HG03520 (cell line): Measurements from ENCODE around the gene ACTR1B.
A peak's percentile ranks its signal among the peaks of the same experiment; 100 is the strongest.
"Not testable (repeated sequence)": the region's sequence is repeated elsewhere in the genome, so short reads cannot be mapped to it uniquely, and the experiment has no call there.

Experiments
- ATAC-seq: cut with Tn5 transposase; IDR thresholded peaks from one replicate; pipeline ENCODE4 v1.9.1; 2021; ENCODE audit warnings: mild to moderate bottlenecking, moderate library complexity; ENCODE audit not compliant: unreplicated experiment

Gene ACTR1B

DNA sequence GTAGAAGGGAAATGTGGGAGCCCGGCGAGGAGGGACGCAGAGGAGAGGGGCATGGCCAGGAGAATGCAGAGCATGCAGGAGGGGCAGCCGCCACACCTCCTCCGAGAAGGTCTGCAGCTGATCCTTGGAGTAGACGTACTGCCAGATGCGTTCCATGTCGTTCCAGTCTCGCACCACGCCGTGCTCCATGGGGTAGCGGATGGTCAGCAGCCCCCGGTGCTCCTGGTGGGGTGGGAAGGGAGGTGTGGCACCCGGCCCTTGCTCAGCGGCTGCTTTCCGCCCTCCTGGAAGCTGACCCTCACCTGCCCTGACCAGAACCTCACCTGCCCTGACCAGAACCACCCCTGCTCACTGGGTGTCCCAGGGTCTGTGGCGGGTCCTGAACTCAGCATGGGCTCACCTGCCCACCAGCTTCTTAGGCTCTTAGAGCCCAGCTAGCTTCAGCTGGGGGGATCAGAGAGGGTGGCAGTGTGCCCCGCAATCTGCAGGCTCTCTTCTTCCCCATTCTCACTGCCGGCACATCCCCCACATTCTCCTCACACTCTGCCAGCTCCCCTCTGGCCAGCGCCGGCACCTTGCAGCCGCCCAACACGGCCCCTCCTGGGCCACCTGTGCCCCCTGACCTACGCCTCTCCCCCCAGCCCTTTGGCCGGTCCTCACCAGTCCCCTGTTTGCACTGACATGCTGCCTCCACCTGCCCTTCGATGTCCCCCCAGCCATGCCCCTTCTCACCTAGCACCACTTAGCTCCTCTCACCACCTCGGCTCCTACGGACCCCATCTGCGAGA lies 4.4 kb downstream of the ACTR1B start:
- no peak for ATAC-seq

DNA sequence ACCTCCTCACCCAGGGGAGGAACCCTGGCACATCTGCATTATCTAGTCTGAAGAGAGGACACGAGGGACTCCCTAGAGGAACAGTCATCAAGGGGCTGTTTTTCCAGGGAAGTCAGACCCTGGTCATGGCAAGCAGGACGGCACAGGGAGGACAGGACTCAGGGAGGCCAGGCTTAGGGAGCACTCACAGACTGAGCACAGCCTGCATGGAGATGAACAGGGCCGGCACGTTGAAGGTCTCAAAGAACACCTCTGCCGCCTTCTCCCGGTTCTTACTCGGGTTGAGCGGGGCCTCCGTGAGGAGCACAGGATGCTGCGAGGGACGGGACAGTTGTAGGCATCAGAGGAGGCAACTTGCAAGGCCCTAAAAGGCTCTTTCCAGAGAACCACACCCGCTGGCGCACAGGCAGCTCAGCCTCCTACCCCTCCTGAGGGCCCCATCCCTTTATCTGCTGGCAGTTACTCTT lies 5.1 kb downstream of the ACTR1B start:
- no peak for ATAC-seq

- ATAC-seq, result no peak
Observed at GRCh38 chr2:97657986-97658690, 5.7 kb downstream of the ACTR1B start.

DNA sequence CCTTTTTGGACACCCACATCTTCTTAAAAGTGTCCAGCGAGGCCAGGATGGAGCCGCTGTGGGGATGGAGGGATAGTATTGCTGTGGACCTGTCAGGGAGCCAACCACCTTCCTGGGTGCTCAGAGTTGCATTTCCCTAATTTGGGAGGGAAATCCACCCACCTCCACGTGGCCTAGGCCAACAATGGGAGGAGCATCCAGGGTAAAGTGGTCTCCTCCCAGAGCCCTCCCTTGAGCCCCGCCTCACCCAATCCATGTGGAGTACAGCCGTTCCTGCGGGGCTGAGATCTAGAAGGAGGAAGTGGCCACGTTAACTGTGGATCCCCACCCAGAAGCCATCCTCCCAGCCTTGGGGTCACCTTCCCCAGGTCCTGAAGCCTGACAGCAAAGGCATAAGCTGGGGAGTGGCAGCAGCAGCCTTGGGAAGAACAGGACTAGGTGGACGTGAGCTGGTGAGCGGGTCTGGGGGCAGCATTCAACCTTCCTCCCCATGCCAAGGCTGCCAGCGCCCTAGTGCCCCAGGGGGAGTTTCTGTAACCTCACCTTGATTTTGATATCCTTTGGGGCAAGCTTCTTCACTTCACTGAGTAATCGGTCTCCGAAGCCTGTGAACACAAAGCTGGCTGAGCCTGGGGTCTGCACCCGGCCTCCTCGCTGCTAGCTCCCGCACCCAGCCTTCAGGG lies 6.8 kb downstream of the ACTR1B start:
- no peak for ATAC-seq

- ATAC-seq, result no peak
Observed at GRCh38 chr2:97656129-97656755, 7.6 kb downstream of the ACTR1B start.

DNA sequence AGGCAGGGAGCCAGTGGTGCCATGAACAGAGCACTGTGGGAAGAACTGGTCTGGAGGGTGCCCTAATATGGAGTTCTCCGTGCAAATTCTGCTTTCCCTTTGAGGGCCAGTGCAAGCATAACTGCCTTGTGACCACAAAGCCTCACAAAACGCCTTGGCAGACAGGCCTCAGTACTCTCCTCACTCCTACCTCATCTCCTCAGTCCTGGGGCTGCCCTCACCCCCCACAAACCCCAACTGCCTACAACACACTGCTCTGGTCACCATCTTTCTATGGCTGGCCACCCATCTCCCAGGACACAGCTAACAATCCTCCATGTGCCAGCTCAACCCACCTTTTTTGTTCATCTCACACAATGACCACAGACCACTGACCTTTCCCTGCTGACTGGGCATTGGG lies 9.1 kb downstream of the ACTR1B start:
- no peak for ATAC-seq

DNA sequence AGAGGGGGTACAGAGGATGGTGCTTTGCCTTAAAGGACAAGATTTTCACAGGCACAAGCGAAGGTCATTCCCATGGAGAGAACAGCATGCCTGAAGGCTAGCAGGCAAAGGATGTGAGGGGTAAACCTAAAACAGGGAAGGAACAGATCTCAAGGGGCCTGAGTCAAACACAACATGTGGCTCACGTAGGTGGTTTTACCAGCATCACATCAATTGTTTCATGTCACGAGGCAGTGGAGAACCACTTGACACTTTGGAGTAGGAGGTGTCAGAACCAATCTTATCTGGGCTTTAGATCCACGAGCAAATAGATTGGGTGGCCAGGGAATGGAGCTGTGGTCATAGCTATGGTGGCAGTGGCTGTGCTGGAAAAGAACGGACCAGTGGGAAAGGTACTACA lies 9.5 kb downstream of the ACTR1B start:
- no peak for ATAC-seq

DNA sequence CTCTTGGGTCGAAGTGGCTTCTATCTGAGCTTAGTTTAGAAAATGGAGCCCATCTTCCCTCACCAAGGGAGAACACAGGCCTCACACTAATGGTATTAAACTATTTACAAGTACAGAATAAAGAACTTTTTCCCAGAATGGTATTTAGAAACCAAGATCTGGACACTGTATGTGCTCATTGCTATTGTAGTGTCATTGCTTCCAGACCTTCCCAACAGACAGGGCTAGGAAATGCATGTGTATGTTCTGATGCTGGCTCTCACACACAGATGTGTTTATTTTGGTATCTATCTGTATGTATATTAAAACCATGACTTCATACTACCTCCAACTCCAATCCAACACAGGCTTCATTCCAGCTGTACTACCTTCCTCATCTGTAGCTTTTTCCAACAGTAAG lies 10.0 kb downstream of the ACTR1B start:
- ATAC-seq, result no peak

DNA sequence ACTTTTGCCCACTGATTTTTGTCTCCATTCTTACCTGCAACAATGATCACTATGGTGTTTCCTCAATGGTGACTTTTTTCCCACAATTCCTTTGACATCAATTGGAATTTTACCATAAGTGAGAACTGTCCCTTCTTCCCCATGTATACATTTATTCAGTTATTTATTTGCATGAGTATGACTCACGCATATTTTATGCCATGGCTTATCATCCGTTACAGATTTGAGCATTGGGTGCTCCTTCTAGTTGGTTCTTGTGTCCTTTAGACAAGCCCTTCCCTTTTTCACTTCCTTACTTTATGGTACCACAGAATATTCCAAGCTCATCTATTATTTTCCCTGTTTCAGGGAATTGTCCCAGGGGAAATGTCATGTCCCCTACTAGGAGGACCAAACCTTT lies 10.4 kb downstream of the ACTR1B start:
- no peak for ATAC-seq

GRCh38 chr2:97651114-97651513 lies 12.7 kb downstream of the ACTR1B start:
- ATAC-seq, result no peak

DNA sequence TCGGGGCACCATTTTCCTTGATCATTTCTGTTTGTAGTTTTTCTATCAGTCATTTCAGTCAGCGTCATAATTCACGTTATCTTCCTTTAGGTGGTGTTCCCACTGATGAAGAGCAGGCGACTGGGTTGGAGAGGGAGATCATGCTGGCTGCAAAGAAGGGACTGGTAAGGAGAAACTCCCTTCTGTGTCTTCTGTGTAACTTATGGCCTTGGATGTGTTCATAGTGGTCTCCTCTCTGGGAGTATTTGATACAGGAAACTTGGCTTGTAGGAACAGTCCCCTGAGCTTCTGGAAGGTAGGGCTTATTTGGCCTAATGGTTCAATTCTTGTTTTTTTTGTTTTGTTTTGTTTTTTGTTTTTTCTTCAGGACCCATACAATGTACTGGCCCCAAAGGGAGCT lies 16.9 kb downstream of the ACTR1B start:
- ATAC-seq, result no peak

GRCh38 chr2:97645695-97646629 lies 17.9 kb downstream of the ACTR1B start, which contains the start of gene COX5B:
TSS of gene COX5B (plus strand) at chr2:97646062. CDS start at chr2:97646087, 25 bp downstream.
- ATAC-seq, result peak; percentile 95

DNA sequence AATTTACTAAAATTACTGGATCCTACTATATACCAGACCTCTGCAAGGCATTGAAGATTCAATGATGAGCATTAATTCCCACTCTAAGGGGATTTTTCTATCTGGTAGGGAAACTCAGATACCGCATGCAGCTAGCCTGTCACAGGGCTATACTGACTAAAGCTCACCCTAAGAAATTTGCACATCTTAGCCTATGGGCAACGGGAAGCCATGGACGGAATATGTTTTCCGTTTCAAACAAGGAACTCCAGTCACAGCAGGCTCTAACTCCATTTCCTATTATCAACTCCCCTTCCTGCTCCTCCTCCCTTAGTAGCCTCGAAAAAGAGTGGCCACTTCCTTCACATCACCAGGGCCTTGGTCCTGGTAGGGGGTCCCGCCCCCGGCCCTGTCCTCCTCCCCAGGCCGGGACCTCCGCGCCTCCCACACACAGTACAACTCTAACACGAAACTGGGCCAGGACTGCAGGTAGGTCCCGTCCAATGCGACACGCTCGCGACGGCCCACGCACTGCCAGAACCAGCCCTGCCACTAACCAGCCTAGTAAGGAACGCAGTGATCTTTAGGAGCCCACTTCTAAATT lies 18.6 kb downstream of the ACTR1B start:
- ATAC-seq, result peak; percentile 23

GRCh38 chr2:97644023-97644717 lies 19.7 kb downstream of the ACTR1B start:
- ATAC-seq, result no peak

DNA sequence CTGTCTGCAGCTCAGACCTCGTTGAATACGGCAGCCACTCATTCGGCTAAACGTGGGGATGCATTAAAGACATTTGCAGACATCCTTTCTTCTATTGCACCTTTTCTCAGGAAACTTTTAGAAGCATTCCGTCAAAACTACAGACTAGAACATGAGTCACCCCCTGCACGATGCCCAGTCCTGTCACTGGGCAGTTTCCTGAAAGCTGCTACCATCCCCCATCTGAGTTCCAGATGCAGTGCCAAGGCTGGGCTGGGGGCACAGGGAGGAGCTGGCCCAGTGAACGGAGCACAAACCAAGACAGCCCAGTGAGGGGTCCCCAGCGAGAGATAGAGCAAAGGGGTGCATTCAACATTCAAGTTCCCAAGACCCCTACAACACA lies 37.8 kb downstream of the ACTR1B start:
- ATAC-seq, result not testable (repeated sequence)

- ATAC-seq, result not testable (repeated sequence)
Observed at GRCh38 chr2:97625354-97626048, 38.3 kb downstream of the ACTR1B start.

- ATAC-seq, result not testable (repeated sequence)
Observed at GRCh38 chr2:97622976-97623375, 40.9 kb downstream of the ACTR1B start.

DNA sequence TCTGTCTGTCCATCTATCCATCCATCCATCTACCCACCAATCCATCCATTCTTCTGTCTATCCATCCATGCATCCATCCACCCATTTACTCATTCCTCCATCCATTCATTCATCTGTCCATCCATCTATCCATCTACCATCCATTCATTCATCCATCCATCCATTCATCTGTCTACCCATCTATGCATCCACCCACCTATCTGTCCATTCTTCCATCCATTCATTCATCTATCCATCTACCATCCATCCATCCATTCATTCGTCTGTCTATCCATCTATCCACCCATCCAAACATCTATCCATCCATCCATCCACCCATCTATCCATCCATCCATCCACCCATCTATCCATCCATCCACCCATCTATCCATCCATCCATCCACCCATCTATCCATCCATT lies 43.4 kb downstream of the ACTR1B start:
- ATAC-seq, result not testable (repeated sequence)
